Measurements from ENCODE around the gene RXRB. TPM values are rescaled to one million over a fixed set of nuclear protein-coding genes. Genes with fewer than 3 reads are reported as not detected.

Gene RXRB
- total and polyA plus RNA-seq, 10 of the 15 experiments (the other 5 are each of a cell fraction or from before 2014, with no cell fraction given) = 0.71 to 35.0 (median 20.4) TPM

DNA sequence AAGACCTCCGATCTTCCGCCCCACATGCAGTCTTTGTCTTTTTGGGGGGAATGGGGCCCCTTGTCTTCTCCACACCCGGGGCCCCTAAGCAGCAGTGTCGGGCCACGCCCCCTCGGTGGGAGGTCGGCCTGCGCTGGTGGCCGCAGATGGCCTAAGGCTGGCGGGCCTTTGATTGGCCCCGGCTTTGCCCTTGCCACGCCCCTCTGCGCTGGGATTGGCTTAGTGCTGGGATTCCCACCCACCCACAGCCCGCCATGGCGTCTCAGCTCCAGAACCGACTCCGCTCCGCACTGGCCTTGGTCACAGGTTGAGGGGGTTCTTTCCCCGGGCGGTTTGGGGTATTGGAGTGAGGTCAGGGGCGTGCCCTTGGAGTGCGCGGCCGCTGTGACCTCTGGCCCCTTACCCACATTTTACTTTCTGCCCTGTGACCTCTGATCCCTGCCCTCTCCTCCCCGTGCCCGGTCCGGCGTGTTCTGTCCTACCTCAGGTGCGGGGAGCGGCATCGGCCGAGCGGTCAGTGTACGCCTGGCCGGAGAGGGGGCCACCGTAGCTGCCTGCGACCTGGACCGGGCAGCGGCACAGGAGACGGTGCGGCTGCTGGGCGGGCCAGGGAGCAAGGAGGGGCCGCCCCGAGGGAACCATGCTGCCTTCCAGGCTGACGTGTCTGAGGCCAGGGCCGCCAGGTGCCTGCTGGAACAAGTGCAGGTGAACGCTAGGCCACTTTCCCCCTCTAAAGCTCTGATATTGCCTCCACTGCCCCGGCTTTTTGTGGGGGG lies 4.1 kb upstream of the RXRB start, which contains the start of gene HSD17B8 (continued):
- TF ChIP-seq, protein P1, sequence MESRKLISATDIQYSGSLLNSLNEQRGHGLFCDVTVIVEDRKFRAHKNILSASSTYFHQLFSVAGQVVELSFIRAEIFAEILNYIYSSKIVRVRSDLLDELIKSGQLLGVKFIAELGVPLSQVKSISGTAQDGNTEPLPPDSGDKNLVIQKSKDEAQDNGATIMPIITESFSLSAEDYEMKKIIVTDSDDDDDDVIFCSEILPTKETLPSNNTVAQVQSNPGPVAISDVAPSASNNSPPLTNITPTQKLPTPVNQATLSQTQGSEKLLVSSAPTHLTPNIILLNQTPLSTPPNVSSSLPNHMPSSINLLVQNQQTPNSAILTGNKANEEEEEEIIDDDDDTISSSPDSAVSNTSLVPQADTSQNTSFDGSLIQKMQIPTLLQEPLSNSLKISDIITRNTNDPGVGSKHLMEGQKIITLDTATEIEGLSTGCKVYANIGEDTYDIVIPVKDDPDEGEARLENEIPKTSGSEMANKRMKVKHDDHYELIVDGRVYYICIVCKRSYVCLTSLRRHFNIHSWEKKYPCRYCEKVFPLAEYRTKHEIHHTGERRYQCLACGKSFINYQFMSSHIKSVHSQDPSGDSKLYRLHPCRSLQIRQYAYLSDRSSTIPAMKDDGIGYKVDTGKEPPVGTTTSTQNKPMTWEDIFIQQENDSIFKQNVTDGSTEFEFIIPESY (IDR thresholded peaks at IDR 0.05) = no peak
- TF ChIP-seq, protein P2, sequence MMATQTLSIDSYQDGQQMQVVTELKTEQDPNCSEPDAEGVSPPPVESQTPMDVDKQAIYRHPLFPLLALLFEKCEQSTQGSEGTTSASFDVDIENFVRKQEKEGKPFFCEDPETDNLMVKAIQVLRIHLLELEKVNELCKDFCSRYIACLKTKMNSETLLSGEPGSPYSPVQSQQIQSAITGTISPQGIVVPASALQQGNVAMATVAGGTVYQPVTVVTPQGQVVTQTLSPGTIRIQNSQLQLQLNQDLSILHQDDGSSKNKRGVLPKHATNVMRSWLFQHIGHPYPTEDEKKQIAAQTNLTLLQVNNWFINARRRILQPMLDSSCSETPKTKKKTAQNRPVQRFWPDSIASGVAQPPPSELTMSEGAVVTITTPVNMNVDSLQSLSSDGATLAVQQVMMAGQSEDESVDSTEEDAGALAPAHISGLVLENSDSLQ (IDR thresholded peaks at IDR 0.05) = peak; percentile 31; the same call in 1 of the 2 replicates
- 0 out of 3 replicates have a peak, but pooled peaks of 1 of the 2 experiments have one; percentile 39 for TF ChIP-seq EGR1 (IDR thresholded peaks at IDR 0.05; ENCODE audit: borderline replicate concordance in 1 of 2, low read depth in 2 of 2, low read length in 2 of 2)

DNA sequence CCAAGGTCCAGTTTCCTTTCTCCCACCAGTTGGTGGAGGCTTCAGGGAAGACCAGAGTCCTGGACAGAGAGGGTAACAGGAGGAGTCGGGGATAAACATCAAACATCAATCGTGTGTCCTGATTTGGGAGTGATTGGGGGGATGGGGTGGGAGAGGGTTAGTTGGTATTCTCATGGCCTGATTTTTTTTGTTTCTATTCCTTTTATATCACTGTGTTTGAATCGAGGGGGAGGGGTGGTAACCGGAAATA lies 3.6 kb upstream of the RXRB start:
- ATAC-seq (no peak), DNase-seq (ENCODE audit: low read depth, low spot score) (no peak), FAIRE-seq (no peak)
- Histone ChIP-seq H3K4me3 (no peak overlapping the region), H4K20me1 (ENCODE audit: control insufficient read depth, insufficient read depth) (no peaks in the 10 kb centered on the region), H3K4me1 (ENCODE audit: control insufficient read depth, insufficient read depth, low read length) (peaks cover 32% of the 10 kb centered on the region), H3K9me3 (replicated peaks; ENCODE audit: control insufficient read depth, insufficient read depth, low read length) (no peaks in the 10 kb centered on the region), H3K27me3 (replicated peaks in 1 of 2; ENCODE audit: control insufficient read depth in 2 of 2, insufficient read depth in 2 of 2, low read length in 1 of 2) (no peaks in the 10 kb centered on the region), H3K36me3 (ENCODE audit: control insufficient read depth in 2 of 2, insufficient read depth in 2 of 2, low read length in 1 of 2) (peaks cover 8 to 15% of the 10 kb centered on the region in 2 experiments), H3K4me2 (ENCODE audit: control insufficient read depth, insufficient read depth) (peak overlapping the region; percentile 66; the same call in 1 of the 2 replicates), H3K79me2 (ENCODE audit: control insufficient read depth, insufficient read depth, low read length) (peaks cover 36% of the 10 kb centered on the region), H3K9ac (ENCODE audit: control insufficient read depth, insufficient read depth, low read length) (no peak overlapping the region), H3K27ac (ENCODE audit: control insufficient read depth, insufficient read depth) (no peak overlapping the region), H2AFZ (ENCODE audit: control insufficient read depth, low read depth, low read length) (no peak overlapping the region)
- intact Hi-C loops (cut with micrococcal nuclease; ENCODE audit: unreplicated experiment) (loop anchor here (10.0 kb wide), 1 partner anchor 371 kb away; no protein-coding TSS in a partner anchor), in situ Hi-C loops (cut with MboI) (no loop called here)
- no TSS peak for BruUV-seq (replicated peaks)
- ChIA-PET RAD21 (ENCODE audit: unreplicated experiment) (interaction anchor here (2.9 kb wide), 1 partner anchor 45 kb away, joined by 25 read pairs; no protein-coding TSS in a partner anchor), POLR2A (no interaction called here), SMC1A (ENCODE audit: uncharacterized antibody, unreplicated experiment) (no interaction called here), CTCF (interaction anchor here (2.4 kb wide), 1 partner anchor 45 kb away, joined by 19 read pairs; no protein-coding TSS in a partner anchor)
- 0% methylated on average over 4 of the region's 4 CpGs for WGBS (ENCODE audit: insufficient coverage, insufficient replicate concordance, low lambda C conversion rate, missing lambda C conversion rate)
- TF ChIP-seq, protein P3, sequence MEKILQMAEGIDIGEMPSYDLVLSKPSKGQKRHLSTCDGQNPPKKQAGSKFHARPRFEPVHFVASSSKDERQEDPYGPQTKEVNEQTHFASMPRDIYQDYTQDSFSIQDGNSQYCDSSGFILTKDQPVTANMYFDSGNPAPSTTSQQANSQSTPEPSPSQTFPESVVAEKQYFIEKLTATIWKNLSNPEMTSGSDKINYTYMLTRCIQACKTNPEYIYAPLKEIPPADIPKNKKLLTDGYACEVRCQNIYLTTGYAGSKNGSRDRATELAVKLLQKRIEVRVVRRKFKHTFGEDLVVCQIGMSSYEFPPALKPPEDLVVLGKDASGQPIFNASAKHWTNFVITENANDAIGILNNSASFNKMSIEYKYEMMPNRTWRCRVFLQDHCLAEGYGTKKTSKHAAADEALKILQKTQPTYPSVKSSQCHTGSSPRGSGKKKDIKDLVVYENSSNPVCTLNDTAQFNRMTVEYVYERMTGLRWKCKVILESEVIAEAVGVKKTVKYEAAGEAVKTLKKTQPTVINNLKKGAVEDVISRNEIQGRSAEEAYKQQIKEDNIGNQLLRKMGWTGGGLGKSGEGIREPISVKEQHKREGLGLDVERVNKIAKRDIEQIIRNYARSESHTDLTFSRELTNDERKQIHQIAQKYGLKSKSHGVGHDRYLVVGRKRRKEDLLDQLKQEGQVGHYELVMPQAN (conservative IDR thresholded peaks at IDR 0.05) = no peak
- TF ChIP-seq TAF1 (IDR thresholded peaks at IDR 0.05; ENCODE audit: borderline replicate concordance, low read depth, low read length) (no peak), MYC (IDR thresholded peaks at IDR 0.05; ENCODE audit: insufficient read depth, insufficient read length, insufficient replicate concordance, low read length, severe bottlenecking) (no peak), ETV6 (conservative IDR thresholded peaks at IDR 0.05 in 1 of 2, IDR thresholded peaks at IDR 0.05 in 1 of 2; ENCODE audit: borderline replicate concordance in 1 of 2, low read depth in 1 of 2) (no peak)
- TF ChIP-seq, protein P4, sequence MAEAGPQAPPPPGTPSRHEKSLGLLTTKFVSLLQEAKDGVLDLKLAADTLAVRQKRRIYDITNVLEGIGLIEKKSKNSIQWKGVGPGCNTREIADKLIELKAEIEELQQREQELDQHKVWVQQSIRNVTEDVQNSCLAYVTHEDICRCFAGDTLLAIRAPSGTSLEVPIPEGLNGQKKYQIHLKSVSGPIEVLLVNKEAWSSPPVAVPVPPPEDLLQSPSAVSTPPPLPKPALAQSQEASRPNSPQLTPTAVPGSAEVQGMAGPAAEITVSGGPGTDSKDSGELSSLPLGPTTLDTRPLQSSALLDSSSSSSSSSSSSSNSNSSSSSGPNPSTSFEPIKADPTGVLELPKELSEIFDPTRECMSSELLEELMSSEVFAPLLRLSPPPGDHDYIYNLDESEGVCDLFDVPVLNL (IDR thresholded peaks at IDR 0.05; ENCODE audit: low read depth, low read length) = no peak

All from GM12878 (cell line).